WI38 (cell line): ENCODE results near the gene FDX2.
"Not testable (repeated sequence)": the region's sequence is repeated elsewhere in the genome, so short reads cannot be mapped to it uniquely, and the experiment has no call there.

Experiments
- H3K4me3 ChIP-seq: 2 replicates; pipeline ENCODE4 v1.5.1; 2011; ENCODE audit warnings: low read depth, mild to moderate bottlenecking, control low read depth, low read length
- TF ChIP-seq, protein P1 (sequence below): IDR thresholded peaks from 2 replicates; pipeline ENCODE4 v1.5.1; 2012; ENCODE audit warnings: low read depth, mild to moderate bottlenecking, control low read depth, low read length

FDX2 gene

DNA sequence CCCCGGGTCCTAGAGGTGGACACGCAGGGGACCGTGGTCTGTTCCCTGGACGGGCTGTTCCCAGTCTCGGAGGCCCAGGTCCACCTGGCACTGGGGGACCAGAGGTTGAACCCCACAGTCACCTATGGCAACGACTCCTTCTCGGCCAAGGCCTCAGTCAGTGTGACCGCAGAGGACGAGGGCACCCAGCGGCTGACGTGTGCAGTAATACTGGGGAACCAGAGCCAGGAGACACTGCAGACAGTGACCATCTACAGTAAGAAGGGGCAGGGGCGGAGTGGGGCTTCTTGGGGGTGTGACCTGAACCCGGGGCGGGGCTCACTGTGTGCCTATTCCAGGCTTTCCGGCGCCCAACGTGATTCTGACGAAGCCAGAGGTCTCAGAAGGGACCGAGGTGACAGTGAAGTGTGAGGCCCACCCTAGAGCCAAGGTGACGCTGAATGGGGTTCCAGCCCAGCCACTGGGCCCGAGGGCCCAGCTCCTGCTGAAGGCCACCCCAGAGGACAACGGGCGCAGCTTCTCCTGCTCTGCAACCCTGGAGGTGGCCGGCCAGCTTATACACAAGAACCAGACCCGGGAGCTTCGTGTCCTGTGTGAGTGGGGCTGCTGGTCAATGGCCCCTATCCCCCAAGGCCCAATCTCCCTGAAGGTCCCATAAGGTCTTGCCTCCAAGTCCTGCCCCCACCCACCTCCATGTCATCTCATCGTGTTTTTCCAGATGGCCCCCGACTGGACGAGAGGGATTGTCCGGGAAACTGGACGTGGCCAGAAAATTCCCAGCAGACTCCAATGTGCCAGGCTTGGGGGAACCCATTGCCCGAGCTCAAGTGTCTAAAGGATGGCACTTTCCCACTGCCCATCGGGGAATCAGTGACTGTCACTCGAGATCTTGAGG, 31.5 kb downstream of the FDX2 start:
- TF ChIP-seq, protein P1, sequence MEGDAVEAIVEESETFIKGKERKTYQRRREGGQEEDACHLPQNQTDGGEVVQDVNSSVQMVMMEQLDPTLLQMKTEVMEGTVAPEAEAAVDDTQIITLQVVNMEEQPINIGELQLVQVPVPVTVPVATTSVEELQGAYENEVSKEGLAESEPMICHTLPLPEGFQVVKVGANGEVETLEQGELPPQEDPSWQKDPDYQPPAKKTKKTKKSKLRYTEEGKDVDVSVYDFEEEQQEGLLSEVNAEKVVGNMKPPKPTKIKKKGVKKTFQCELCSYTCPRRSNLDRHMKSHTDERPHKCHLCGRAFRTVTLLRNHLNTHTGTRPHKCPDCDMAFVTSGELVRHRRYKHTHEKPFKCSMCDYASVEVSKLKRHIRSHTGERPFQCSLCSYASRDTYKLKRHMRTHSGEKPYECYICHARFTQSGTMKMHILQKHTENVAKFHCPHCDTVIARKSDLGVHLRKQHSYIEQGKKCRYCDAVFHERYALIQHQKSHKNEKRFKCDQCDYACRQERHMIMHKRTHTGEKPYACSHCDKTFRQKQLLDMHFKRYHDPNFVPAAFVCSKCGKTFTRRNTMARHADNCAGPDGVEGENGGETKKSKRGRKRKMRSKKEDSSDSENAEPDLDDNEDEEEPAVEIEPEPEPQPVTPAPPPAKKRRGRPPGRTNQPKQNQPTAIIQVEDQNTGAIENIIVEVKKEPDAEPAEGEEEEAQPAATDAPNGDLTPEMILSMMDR = no peak
- no peak overlapping the region for H3K4me3 ChIP-seq

DNA sequence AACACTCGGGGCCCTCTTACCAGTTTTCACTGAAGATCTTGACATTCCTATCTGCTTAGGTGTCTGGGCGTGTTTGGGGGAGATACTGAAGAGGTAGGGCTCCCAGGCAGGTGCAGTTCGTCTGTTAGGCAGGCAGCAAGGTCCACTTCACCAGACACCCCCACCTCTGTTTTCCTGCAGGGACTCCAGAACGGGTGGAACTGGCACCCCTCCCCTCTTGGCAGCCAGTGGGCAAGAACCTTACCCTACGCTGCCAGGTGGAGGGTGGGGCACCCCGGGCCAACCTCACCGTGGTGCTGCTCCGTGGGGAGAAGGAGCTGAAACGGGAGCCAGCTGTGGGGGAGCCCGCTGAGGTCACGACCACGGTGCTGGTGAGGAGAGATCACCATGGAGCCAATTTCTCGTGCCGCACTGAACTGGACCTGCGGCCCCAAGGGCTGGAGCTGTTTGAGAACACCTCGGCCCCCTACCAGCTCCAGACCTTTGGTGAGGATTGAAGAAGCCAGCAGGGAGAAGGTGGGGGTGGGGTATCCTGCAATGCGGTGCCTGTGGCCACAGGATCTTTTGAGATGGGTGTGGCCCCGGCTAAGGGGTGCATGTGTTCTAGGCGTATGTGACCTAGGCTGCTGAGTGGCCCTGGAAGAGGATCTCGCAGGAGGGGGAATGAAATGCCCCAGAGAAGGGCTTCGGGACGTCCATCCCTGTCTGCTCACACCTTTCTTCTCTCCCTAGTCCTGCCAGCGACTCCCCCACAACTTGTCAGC, 32.3 kb downstream of the FDX2 start:
- TF ChIP-seq, protein P1 = no peak
- H3K4me3 ChIP-seq = no peak overlapping the region

DNA sequence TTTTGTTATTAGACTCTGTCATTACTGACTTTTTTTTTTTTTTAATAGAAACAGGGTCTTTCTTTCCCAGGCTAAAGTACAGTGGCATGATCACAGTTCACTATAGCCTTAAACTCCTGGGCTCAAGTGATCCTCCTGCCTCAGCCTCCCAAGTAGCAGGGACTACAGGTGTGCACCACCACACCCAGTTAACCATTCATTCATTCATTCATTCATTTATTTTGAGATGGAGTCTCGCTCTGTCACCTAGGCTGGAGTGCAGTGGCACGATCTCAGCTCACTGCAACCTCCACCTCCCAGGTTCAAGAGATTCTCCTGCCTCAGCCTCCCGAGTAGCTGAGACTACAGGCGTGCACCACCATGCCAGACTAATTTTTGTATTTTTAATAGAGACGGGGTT, 33.8 kb downstream of the FDX2 start:
- not testable (repeated sequence) for H3K4me3 ChIP-seq

DNA sequence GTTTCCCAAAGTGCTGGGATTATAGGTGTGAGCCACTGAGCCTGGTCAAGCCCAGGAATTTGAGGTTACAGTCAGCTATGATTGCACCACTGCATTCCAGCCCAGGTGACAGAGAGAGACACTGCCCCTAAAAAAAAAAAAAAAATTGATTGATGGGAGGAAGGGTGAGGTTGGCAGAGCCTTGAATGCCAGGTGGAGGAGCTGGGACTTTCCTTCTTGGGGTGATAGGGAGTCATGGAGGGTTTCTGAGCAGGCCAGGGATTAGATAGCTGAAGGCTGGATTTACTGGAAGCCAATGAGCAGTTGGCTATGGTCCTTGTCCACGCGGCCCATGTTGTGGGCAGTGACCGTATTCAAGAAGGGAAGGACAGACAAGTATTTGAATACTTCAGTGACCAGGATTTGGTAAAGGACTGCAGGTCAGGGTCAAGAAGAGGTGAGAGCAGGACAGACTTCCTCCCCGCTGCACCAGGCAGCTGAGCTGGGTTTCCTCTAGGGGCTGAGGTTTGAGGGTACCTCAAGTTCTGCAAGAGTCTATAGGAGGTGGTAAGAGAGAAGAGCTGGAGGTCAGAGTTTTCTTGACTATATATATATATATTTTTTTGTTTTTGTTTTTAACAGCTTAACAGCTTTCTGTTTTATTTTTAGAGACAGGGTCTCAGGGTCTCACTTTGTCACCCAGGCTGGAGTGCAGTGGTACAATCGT, 35.9 kb downstream of the FDX2 start:
- no peak overlapping the region for H3K4me3 ChIP-seq

DNA sequence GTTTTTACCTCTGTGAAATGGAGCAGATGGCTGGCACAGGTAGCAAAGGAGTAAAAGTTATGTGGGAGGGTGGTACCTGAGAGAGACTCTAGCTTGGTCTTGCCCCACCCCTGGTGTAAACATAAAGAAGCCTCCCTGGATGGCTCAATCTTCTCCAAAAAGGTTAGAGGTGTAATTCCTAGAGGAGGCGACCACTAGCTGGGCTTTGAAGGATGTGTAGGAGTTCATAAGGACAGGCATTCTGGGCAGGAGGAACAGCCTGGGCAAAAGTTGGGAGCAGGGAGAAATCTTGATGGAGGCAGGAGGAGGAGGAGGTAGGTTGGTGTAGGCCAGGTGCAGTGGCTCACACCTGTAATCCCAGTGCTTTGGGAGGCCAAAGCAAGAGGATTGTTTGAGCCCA, 36.9 kb downstream of the FDX2 start:
- no peak overlapping the region for H3K4me3 ChIP-seq
- TF ChIP-seq, protein P1 = no peak

More for the DNA sequence above, 35.9 kb downstream of the FDX2 start:
- TF ChIP-seq, protein P1 = no peak

DNA sequence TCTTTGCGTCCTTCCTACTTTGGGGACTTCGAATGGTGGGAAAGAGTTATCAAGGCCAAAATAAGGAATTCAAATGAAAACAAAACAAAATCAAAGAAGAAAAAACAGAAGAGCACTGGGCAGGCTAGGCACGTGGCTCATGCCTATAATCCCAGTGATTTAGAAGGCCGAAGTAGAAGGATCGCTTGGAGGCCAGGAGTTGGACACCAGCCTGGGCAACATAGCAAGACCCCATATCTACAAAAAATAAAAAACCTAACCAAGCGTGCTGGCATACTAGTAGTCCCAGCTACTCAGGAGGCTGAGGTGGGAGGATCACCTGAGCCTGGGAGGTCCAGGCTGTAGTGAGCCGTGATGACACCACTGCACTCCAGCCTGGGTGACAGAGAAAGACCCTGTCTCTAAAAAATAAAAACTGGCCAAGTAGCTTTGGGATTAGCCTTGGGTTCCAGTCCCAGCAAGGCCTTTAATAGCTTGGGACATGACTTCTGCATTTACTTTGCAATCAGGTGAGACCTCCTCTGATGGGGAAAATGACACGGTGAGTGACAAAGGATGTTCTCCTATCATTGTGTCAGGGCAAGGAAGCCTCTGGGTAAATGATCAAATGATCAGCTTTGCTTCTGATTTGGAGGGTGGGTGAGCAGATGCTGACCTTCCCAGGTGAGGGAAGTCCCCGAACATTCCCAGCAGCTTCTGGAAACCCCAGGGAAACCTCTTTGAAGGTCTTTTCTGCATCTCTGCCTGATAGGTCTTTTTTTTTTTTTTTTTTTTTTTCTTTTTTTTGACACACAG, 37.8 kb downstream of the FDX2 start:
- TF ChIP-seq, protein P1 = no peak
- H3K4me3 ChIP-seq = no peak overlapping the region

DNA sequence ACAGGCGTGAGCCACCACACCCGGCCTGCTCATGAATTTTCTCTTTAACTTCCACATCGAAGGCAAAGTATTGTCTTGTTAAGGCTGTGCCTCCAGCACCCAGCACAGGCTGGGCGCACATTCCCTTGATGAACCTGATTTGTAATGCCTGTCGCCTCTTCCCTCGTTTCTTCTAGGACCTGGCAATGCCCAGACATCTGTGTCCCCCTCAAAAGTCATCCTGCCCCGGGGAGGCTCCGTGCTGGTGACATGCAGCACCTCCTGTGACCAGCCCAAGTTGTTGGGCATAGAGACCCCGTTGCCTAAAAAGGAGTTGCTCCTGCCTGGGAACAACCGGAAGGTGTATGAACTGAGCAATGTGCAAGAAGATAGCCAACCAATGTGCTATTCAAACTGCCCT, 41.2 kb downstream of the FDX2 start:
- TF ChIP-seq, protein P1 = no peak

More for the DNA sequence above, 41.2 kb downstream of the FDX2 start:
- no peak overlapping the region for H3K4me3 ChIP-seq
